ENCODE measurements around the gene KRTAP4-4. TPM values are rescaled to one million over a fixed set of nuclear protein-coding genes. Genes with fewer than 3 reads are reported as not detected.
"Not testable (repeated sequence)": the region's sequence is repeated elsewhere in the genome, so short reads cannot be mapped to it uniquely, and the experiment has no call there.

The KRTAP4-4 gene
- total RNA-seq, 5 donors from 2014 or later (not counting 1 experiment from before 2014, with no cell fraction given): not detected

DNA sequence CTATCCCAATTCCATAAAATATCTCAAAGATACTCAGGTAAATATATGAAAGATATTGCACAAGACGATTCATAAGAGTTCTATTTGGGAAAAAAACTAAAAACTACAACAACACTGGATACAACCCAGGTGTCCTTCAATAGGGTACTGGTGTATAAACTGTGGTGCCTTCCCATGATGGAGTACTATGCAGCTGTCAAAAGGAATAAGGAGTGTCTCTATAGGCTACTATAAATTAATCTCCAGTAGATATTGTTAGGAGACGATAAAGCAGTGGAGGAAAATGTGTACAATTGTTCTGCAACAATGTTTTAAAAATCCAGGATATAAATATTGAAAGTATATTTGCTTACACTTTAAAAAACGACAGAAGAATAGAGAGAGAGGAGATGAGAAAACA, 34.1 kb downstream of the KRTAP4-4 start:
- CTCF ChIA-PET: no interaction called here
- no peak overlapping the region for H3K27ac ChIP-seq (ENCODE audit: low read length)
- no peak for ATAC-seq (replicated peaks in 1 of 4)
- H3K4me1 Mint-ChIP-seq: peaks cover 32 to 65% (median 61%) of the 10 kb centered on the region in 3 donors
- H3K36me3 ChIP-seq (ENCODE audit: control insufficient read depth in 2 of 2, extremely low read depth in 1 of 2, insufficient read depth in 1 of 2, low read length in 1 of 2): no peaks in the 10 kb centered on the region
- peak overlapping the region in 1 of 3 donors; percentile 51 for H3K4me3 Mint-ChIP-seq
- H3K4me1 ChIP-seq (ENCODE audit: control insufficient read depth in 1 of 2, extremely low read depth in 1 of 2, insufficient read depth in 2 of 2, low read length in 2 of 2): peaks cover 13 to 21% of the 10 kb centered on the region in 2 experiments
- no peaks in the 10 kb centered on the region for H3K27me3 Mint-ChIP-seq
- H3K27me3 ChIP-seq (replicated peaks in 1 of 2; ENCODE audit: control insufficient read depth in 2 of 2, extremely low read depth in 1 of 2, insufficient read depth in 2 of 2, low read length in 1 of 2): no peaks in the 10 kb centered on the region
- H3K27ac Mint-ChIP-seq: peak overlapping the region in 1 of 2 donors; percentile 23
- H3K4me3 ChIP-seq (ENCODE audit: control insufficient read depth in 1 of 2, extremely low read depth in 1 of 2, low read length in 1 of 2): no peak overlapping the region
- H3K9me3 ChIP-seq: no peaks in the 10 kb centered on the region
- H3K36me3 Mint-ChIP-seq: no peaks in the 10 kb centered on the region
- POLR2A ChIA-PET: no interaction called here
- no CpG with 5 or more reads among the region's 3 CpGs for WGBS (ENCODE audit: insufficient coverage)
- peaks cover 0 to 3% (median 0%) of the 10 kb centered on the region in 3 donors for H3K9me3 Mint-ChIP-seq
- no peak for DNase-seq

DNA sequence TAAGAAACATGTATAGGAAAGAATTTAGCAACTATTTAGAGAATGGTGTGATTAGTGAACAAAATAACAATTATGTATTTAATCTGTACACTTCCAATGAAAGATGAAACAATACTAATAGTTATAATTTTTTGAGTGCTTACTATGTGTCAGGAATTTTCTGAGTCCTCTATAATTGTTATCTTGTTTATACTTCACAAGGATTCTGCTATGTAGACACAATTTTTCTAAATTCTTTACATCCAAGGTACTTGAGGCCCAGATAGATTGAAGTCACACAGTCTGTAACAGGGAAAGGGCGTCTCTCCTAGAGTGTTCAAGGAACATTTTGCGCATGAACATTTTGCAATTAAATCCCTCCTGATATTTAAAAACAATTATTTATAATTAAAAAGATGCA, 35.5 kb downstream of the KRTAP4-4 start:
- H3K4me1 Mint-ChIP-seq: peaks cover 40 to 65% (median 64%) of the 10 kb centered on the region in 3 donors
- ATAC-seq (replicated peaks in 1 of 4) (no peak), DNase-seq (no peak)
- WGBS (ENCODE audit: insufficient coverage): no CpG with 5 or more reads among the region's 2 CpGs
- Histone ChIP-seq H3K4me1 (ENCODE audit: control insufficient read depth in 1 of 2, extremely low read depth in 1 of 2, insufficient read depth in 2 of 2, low read length in 2 of 2) (peaks cover 17 to 24% of the 10 kb centered on the region in 2 experiments), H3K27me3 (replicated peaks in 1 of 2; ENCODE audit: control insufficient read depth in 2 of 2, extremely low read depth in 1 of 2, insufficient read depth in 2 of 2, low read length in 1 of 2) (no peaks in the 10 kb centered on the region), H3K36me3 (ENCODE audit: control insufficient read depth in 2 of 2, extremely low read depth in 1 of 2, insufficient read depth in 1 of 2, low read length in 1 of 2) (no peaks in the 10 kb centered on the region), H3K4me3 (ENCODE audit: control insufficient read depth in 1 of 2, extremely low read depth in 1 of 2, low read length in 1 of 2) (no peak overlapping the region), H3K9me3 (no peaks in the 10 kb centered on the region), H3K27ac (ENCODE audit: low read length) (no peak overlapping the region)
- H3K4me3 Mint-ChIP-seq: peak overlapping the region in 1 of 3 donors; percentile 76
- CTCF ChIA-PET: interaction anchor here in 1 of 2 donors (1.1 kb wide), 1 partner anchor 8 kb away, joined by 3 read pairs; no protein-coding TSS in a partner anchor
- no peaks in the 10 kb centered on the region for H3K27me3 Mint-ChIP-seq
- H3K36me3 Mint-ChIP-seq: no peaks in the 10 kb centered on the region
- POLR2A ChIA-PET: no interaction called here
- H3K27ac Mint-ChIP-seq: no peak overlapping the region
- H3K9me3 Mint-ChIP-seq: peaks cover 0 to 3% (median 0%) of the 10 kb centered on the region in 3 donors

DNA sequence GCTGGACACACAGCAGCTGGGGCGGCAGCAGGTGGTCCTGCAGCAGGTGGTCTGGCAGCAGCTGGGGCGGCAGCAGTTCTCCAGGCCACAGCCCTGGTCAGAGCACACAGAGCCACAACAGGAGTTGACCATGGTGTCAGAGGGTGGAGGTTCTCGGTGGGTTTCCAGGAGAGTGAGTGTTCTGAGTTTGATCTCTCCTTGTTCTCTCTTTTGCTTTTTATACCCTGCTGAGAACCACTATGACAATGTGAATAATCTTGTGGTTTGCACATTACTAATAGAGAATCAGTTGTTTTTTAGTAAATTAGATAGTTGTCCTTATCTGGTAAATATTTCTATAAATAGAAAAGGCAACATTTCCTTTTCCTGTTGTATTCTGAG, 36.6 kb downstream of the KRTAP4-4 start, which contains the start of gene KRTAP4-12:
KRTAP4-12 (minus strand) TSS at position 192 of the 381 bp plus-strand sequence; CDS start at position 132, 60 bp downstream.
- POLR2A ChIA-PET; H3K4me3 ChIP-seq (ENCODE audit: control insufficient read depth in 1 of 2, extremely low read depth in 1 of 2, low read length in 1 of 2); H3K9me3 ChIP-seq; H3K36me3 Mint-ChIP-seq; H3K27me3 Mint-ChIP-seq; DNase-seq; ATAC-seq (replicated peaks in 1 of 4); H3K36me3 ChIP-seq (ENCODE audit: control insufficient read depth in 2 of 2, extremely low read depth in 1 of 2, insufficient read depth in 1 of 2, low read length in 1 of 2); H3K27me3 ChIP-seq (replicated peaks in 1 of 2; ENCODE audit: control insufficient read depth in 2 of 2, extremely low read depth in 1 of 2, insufficient read depth in 2 of 2, low read length in 1 of 2); H3K27ac ChIP-seq (ENCODE audit: low read length); H3K9me3 Mint-ChIP-seq: not testable (repeated sequence)
- Mint-ChIP-seq H3K4me3 (peak within 1 kb of the TSS in 2 of 3 donors; percentile 21 to 76), H3K27ac (peak within 1 kb of the TSS in 1 of 2 donors; percentile 78), H3K4me1 (peaks cover 45 to 66% (median 63%) of the 10 kb centered on the region in 3 donors)
- WGBS (ENCODE audit: insufficient coverage): 96% methylated on average over 2 of the region's 3 CpGs
- CTCF ChIA-PET: interaction anchor here in 1 of 2 donors (1.1 kb wide), 1 partner anchor 10 kb away, joined by 3 read pairs; no protein-coding TSS in a partner anchor
- peaks cover 20 to 24% of the 10 kb centered on the region in 2 experiments for H3K4me1 ChIP-seq (ENCODE audit: control insufficient read depth in 1 of 2, extremely low read depth in 1 of 2, insufficient read depth in 2 of 2, low read length in 2 of 2)

- H3K4me3 Mint-ChIP-seq: peak overlapping the region in 2 of 3 donors; percentile 21 to 76
- peaks cover 47 to 62% (median 60%) of the 10 kb centered on the region in 3 donors for H3K4me1 Mint-ChIP-seq
- H3K27me3 Mint-ChIP-seq; H3K36me3 ChIP-seq (ENCODE audit: control insufficient read depth in 2 of 2, extremely low read depth in 1 of 2, insufficient read depth in 1 of 2, low read length in 1 of 2); H3K36me3 Mint-ChIP-seq; POLR2A ChIA-PET; H3K4me3 ChIP-seq (ENCODE audit: control insufficient read depth in 1 of 2, extremely low read depth in 1 of 2, low read length in 1 of 2); H3K9me3 Mint-ChIP-seq; H3K27ac ChIP-seq (ENCODE audit: low read length); H3K9me3 ChIP-seq; H3K27me3 ChIP-seq (replicated peaks in 1 of 2; ENCODE audit: control insufficient read depth in 2 of 2, extremely low read depth in 1 of 2, insufficient read depth in 2 of 2, low read length in 1 of 2); CTCF ChIA-PET: not testable (repeated sequence)
- ATAC-seq (replicated peaks in 1 of 4) (peak in 1 of 4 experiments; percentile 58), DNase-seq (peak in 2 of 35 experiments; percentile 11 to 24)
- peak overlapping the region in 1 of 2 donors; percentile 78 for H3K27ac Mint-ChIP-seq
- WGBS (ENCODE audit: insufficient coverage): 62% methylated on average over 12 of the region's 12 CpGs
- peaks cover 20 to 24% of the 10 kb centered on the region in 2 experiments for H3K4me1 ChIP-seq (ENCODE audit: control insufficient read depth in 1 of 2, extremely low read depth in 1 of 2, insufficient read depth in 2 of 2, low read length in 2 of 2)
Measured at GRCh38 chr17:41123292-41123990, 37.1 kb downstream of the KRTAP4-4 start.

- ATAC-seq (replicated peaks in 1 of 4): no peak
- Histone ChIP-seq H3K4me1 (ENCODE audit: control insufficient read depth in 1 of 2, extremely low read depth in 1 of 2, insufficient read depth in 2 of 2, low read length in 2 of 2) (peaks cover 20 to 24% of the 10 kb centered on the region in 2 experiments), H3K27ac (ENCODE audit: low read length) (no peak overlapping the region), H3K36me3 (ENCODE audit: control insufficient read depth in 2 of 2, extremely low read depth in 1 of 2, insufficient read depth in 1 of 2, low read length in 1 of 2) (no peaks in the 10 kb centered on the region), H3K9me3 (no peaks in the 10 kb centered on the region), H3K4me3 (ENCODE audit: control insufficient read depth in 1 of 2, extremely low read depth in 1 of 2, low read length in 1 of 2) (no peak overlapping the region), H3K27me3 (replicated peaks in 1 of 2; ENCODE audit: control insufficient read depth in 2 of 2, extremely low read depth in 1 of 2, insufficient read depth in 2 of 2, low read length in 1 of 2) (no peaks in the 10 kb centered on the region)
- peaks cover 0 to 3% (median 0%) of the 10 kb centered on the region in 3 donors for H3K9me3 Mint-ChIP-seq
- no peak overlapping the region for H3K27ac Mint-ChIP-seq
- peaks cover 47 to 68% (median 65%) of the 10 kb centered on the region in 3 donors for H3K4me1 Mint-ChIP-seq
- no peak overlapping the region for H3K4me3 Mint-ChIP-seq
- H3K27me3 Mint-ChIP-seq: peaks cover 0 to 4% of the 10 kb centered on the region in 2 donors
- no peaks in the 10 kb centered on the region for H3K36me3 Mint-ChIP-seq
- no peak for DNase-seq
- CTCF ChIA-PET: no interaction called here
- 83% methylated on average over 1 of the region's 2 CpGs for WGBS (ENCODE audit: insufficient coverage)
- POLR2A ChIA-PET: no interaction called here
Measured at GRCh38 chr17:41121742-41122141, 38.8 kb downstream of the KRTAP4-4 start.

DNA sequence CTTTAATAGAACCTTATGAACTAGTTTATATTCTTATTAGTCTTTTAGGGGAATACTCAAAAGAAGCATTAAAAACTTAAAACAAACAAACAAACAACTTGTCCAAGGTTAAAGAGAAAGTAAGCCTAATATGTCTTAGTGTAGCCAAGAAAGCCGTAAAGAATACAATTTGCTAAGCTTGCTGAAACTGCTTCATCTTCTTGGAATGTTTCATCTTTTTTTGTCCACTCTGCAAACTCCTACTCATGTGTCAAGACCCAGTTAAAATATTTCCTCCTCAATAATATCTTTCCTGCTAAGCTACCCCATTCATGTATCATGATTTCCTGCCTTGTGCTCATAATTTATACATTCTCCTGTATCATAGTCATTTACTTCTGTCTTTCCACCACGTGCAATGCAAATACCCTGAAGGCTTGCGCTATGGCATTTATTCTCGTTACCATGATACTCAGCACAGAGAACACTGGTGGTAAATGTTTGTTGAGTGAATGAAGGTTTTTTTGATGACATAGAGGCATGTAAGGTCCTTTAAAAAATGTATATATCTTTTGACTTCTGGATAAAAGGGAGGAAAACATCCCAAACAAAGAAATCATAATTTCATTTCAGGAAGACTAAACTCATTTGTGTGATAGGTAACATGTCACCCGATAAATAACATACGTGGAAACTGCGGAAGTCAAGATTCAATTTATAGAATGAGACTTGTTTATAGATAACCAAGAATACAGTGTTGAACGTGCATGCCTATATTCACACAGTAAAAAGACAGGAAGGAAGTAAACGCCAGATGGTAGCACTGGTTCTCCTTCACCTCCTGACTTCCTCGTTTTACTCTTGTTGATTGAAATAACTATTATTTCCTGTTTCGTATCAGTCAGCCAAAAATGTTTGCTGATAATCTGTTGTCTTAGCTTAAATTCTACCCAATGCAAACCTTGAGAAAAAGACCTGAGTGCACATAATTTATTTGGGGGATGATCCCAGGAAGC, 40.6 kb downstream of the KRTAP4-4 start:
- POLR2A ChIA-PET: not testable (repeated sequence)
- ATAC-seq (replicated peaks in 1 of 4): peak; percentile 69 to 93 (median 88)
- H3K4me3 Mint-ChIP-seq: peak overlapping the region; percentile 19 to 57 (median 45)

More for the DNA sequence above, 40.6 kb downstream of the KRTAP4-4 start:
- H3K9me3 ChIP-seq; H3K9me3 Mint-ChIP-seq; CTCF ChIA-PET; H3K27me3 ChIP-seq (replicated peaks in 1 of 2; ENCODE audit: control insufficient read depth in 2 of 2, extremely low read depth in 1 of 2, insufficient read depth in 2 of 2, low read length in 1 of 2); H3K36me3 Mint-ChIP-seq; H3K27me3 Mint-ChIP-seq; H3K36me3 ChIP-seq (ENCODE audit: control insufficient read depth in 2 of 2, extremely low read depth in 1 of 2, insufficient read depth in 1 of 2, low read length in 1 of 2); H3K4me3 ChIP-seq (ENCODE audit: control insufficient read depth in 1 of 2, extremely low read depth in 1 of 2, low read length in 1 of 2): not testable (repeated sequence)
- DNase-seq: peak in 2 of 35 experiments; percentile 7 to 33
- WGBS (ENCODE audit: insufficient coverage): no CpG with 5 or more reads among the region's 11 CpGs
- H3K27ac ChIP-seq (ENCODE audit: low read length): peak overlapping the region; percentile 36
- Mint-ChIP-seq H3K4me1 (peaks cover 34 to 57% (median 52%) of the 10 kb centered on the region in 3 donors), H3K27ac (peak overlapping the region; percentile 4 to 88)
- H3K4me1 ChIP-seq (ENCODE audit: control insufficient read depth in 1 of 2, extremely low read depth in 1 of 2, insufficient read depth in 2 of 2, low read length in 2 of 2): peaks cover 14% of the 10 kb centered on the region in 2 experiments
